ENCODE measurements around the gene MECP2.

Gene MECP2

GRCh38 chrX:153993978-153994377 lies 103.5 kb downstream of the MECP2 start:
- H3K4me1 ChIP-seq (ENCODE audit: control insufficient read depth in 1 of 2, insufficient read depth in 2 of 2, low read length in 2 of 2), result no peaks in the 10 kb centered on the region
- no peak overlapping the region for H3K4me2 ChIP-seq (ENCODE audit: low read length)
- no peak overlapping the region for H4K8ac ChIP-seq (ENCODE audit: low read depth, low read length)
- no peak overlapping the region for H4K91ac ChIP-seq (ENCODE audit: low read depth, low read length)
- H3K79me1 ChIP-seq (ENCODE audit: low read length), result no peaks in the 10 kb centered on the region
- WGBS (ENCODE audit: extremely low coverage, insufficient coverage, insufficient read length), result no CpG with 5 or more reads among the region's 10 CpGs
- H2AK5ac ChIP-seq (ENCODE audit: low read length), result no peak overlapping the region
- no peak overlapping the region for H2BK120ac ChIP-seq (ENCODE audit: insufficient read depth, low read length, poor library complexity)
- H3K4me3 ChIP-seq (ENCODE audit: low read depth, low read length), result no peak overlapping the region
- H3K9ac ChIP-seq (ENCODE audit: low read length), result no peak overlapping the region
- H3K79me2 ChIP-seq (ENCODE audit: control insufficient read depth, insufficient read depth, low read length, poor library complexity), result no peaks in the 10 kb centered on the region
- no peak overlapping the region for H2AFZ ChIP-seq (ENCODE audit: insufficient read depth, low read length, poor library complexity)
- no peak overlapping the region for H3K18ac ChIP-seq (ENCODE audit: low read length)
- no peak overlapping the region for H3K27ac ChIP-seq (ENCODE audit: low read depth, low read length)
- H2BK12ac ChIP-seq (ENCODE audit: low read length), result no peak overlapping the region
- H3K14ac ChIP-seq (ENCODE audit: low read length), result no peak overlapping the region
- no peak overlapping the region for H4K12ac ChIP-seq (ENCODE audit: low read depth, low read length)
- H2BK5ac ChIP-seq (ENCODE audit: low read depth, low read length, poor library complexity), result no peak overlapping the region
- H3K36me3 ChIP-seq (ENCODE audit: control insufficient read depth in 1 of 2, insufficient read depth in 2 of 2, low read length in 2 of 2), result no peaks in the 10 kb centered on the region
- H3K9me3 ChIP-seq (ENCODE audit: insufficient read depth, low read depth, low read length), result no peaks in the 10 kb centered on the region
- DNase-seq, result no peak
- H3K4ac ChIP-seq (ENCODE audit: low read depth, low read length), result no peak overlapping the region
- H3K23ac ChIP-seq (ENCODE audit: low read length), result no peak overlapping the region
- no peaks in the 10 kb centered on the region for H3K27me3 ChIP-seq (ENCODE audit: insufficient read depth, low read length)

- Histone ChIP-seq H3K9me3 (ENCODE audit: insufficient read depth, low read depth, low read length) (no peaks in the 10 kb centered on the region), H4K91ac (ENCODE audit: low read depth, low read length) (no peak overlapping the region), H4K12ac (ENCODE audit: low read depth, low read length) (no peak overlapping the region)
Measured at GRCh38 chrX:153993079-153993478, 104.4 kb downstream of the MECP2 start.

GRCh38 chrX:153992180-153992579 lies 105.3 kb downstream of the MECP2 start:
- Histone ChIP-seq H3K4me3 (ENCODE audit: low read depth, low read length) (no peak overlapping the region), H3K9me3 (ENCODE audit: insufficient read depth, low read depth, low read length) (no peaks in the 10 kb centered on the region), H3K4me1 (ENCODE audit: control insufficient read depth in 1 of 2, insufficient read depth in 2 of 2, low read length in 2 of 2) (no peaks in the 10 kb centered on the region), H3K36me3 (ENCODE audit: control insufficient read depth in 1 of 2, insufficient read depth in 2 of 2, low read length in 2 of 2) (no peaks in the 10 kb centered on the region), H3K9ac (ENCODE audit: low read length) (no peak overlapping the region), H3K14ac (ENCODE audit: low read length) (no peak overlapping the region), H4K91ac (ENCODE audit: low read depth, low read length) (no peak overlapping the region), H3K23ac (ENCODE audit: low read length) (no peak overlapping the region), H2BK5ac (ENCODE audit: low read depth, low read length, poor library complexity) (no peak overlapping the region), H4K12ac (ENCODE audit: low read depth, low read length) (no peak overlapping the region), H4K8ac (ENCODE audit: low read depth, low read length) (no peak overlapping the region), H3K18ac (ENCODE audit: low read length) (no peak overlapping the region), H3K4me2 (ENCODE audit: low read length) (no peak overlapping the region), H2AFZ (ENCODE audit: insufficient read depth, low read length, poor library complexity) (no peak overlapping the region), H2AK5ac (ENCODE audit: low read length) (no peak overlapping the region), H2BK120ac (ENCODE audit: insufficient read depth, low read length, poor library complexity) (no peak overlapping the region), H3K4ac (ENCODE audit: low read depth, low read length) (no peak overlapping the region), H2BK12ac (ENCODE audit: low read length) (no peak overlapping the region), H3K79me1 (ENCODE audit: low read length) (no peaks in the 10 kb centered on the region), H3K27ac (ENCODE audit: low read depth, low read length) (no peak overlapping the region), H3K27me3 (ENCODE audit: insufficient read depth, low read length) (no peaks in the 10 kb centered on the region), H3K79me2 (ENCODE audit: control insufficient read depth, insufficient read depth, low read length, poor library complexity) (no peaks in the 10 kb centered on the region)
- no peak for DNase-seq
- WGBS (ENCODE audit: extremely low coverage, insufficient coverage, insufficient read length), result no CpG with 5 or more reads among the region's 8 CpGs

More at GRCh38 chrX:153993079-153993478, 104.4 kb downstream of the MECP2 start:
- no peak overlapping the region for H3K4me2 ChIP-seq (ENCODE audit: low read length)
- H3K27me3 ChIP-seq (ENCODE audit: insufficient read depth, low read length), result no peaks in the 10 kb centered on the region
- no peak overlapping the region for H2BK5ac ChIP-seq (ENCODE audit: low read depth, low read length, poor library complexity)
- no peak overlapping the region for H3K23ac ChIP-seq (ENCODE audit: low read length)
- no peak overlapping the region for H3K4me3 ChIP-seq (ENCODE audit: low read depth, low read length)
- no peaks in the 10 kb centered on the region for H3K79me2 ChIP-seq (ENCODE audit: control insufficient read depth, insufficient read depth, low read length, poor library complexity)
- H3K4ac ChIP-seq (ENCODE audit: low read depth, low read length), result no peak overlapping the region
- no CpG with 5 or more reads among the region's 12 CpGs for WGBS (ENCODE audit: extremely low coverage, insufficient coverage, insufficient read length)
- H3K36me3 ChIP-seq (ENCODE audit: control insufficient read depth in 1 of 2, insufficient read depth in 2 of 2, low read length in 2 of 2), result no peaks in the 10 kb centered on the region
- H2AK5ac ChIP-seq (ENCODE audit: low read length), result no peak overlapping the region
- H2BK120ac ChIP-seq (ENCODE audit: insufficient read depth, low read length, poor library complexity), result no peak overlapping the region
- H3K79me1 ChIP-seq (ENCODE audit: low read length), result no peaks in the 10 kb centered on the region
- no peaks in the 10 kb centered on the region for H3K4me1 ChIP-seq (ENCODE audit: control insufficient read depth in 1 of 2, insufficient read depth in 2 of 2, low read length in 2 of 2)
- no peak for DNase-seq
- H3K27ac ChIP-seq (ENCODE audit: low read depth, low read length), result no peak overlapping the region
- no peak overlapping the region for H3K9ac ChIP-seq (ENCODE audit: low read length)
- H2AFZ ChIP-seq (ENCODE audit: insufficient read depth, low read length, poor library complexity), result no peak overlapping the region
- H2BK12ac ChIP-seq (ENCODE audit: low read length), result no peak overlapping the region
- no peak overlapping the region for H3K18ac ChIP-seq (ENCODE audit: low read length)
- no peak overlapping the region for H3K14ac ChIP-seq (ENCODE audit: low read length)
- H4K8ac ChIP-seq (ENCODE audit: low read depth, low read length), result no peak overlapping the region

DNA sequence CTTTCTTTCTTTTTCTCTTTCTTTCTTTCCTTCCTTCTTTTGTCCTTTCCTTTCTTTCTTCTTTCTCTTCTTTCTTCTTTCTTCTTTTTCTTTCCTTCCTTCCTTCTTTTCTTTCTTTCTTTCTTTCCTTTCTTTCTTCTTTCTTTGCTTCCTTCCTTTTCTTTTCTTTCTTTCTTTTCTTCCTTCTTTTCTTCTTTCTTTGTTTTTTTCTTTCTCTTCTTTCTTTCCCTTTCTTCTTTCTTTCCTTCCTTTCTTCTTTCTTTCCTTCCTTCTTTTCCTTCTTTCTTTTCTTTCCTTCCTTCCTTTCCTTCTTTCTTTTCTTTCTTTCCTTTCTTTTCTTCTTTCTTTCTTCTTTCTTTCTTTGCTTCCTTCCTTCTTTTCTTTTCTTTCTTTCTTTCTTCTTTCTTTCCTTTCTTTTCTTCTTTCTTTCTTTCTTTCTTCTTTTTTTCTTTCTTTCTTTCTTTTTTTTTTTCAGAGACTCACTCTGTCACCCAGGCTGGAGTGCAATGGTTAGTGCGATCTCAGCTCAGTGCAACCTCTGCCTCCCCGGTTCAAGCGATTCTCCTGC lies 106.4 kb downstream of the MECP2 start:
- H2BK5ac ChIP-seq (ENCODE audit: low read depth, low read length, poor library complexity), result no peak overlapping the region
- no peak overlapping the region for H3K4ac ChIP-seq (ENCODE audit: low read depth, low read length)
- no peaks in the 10 kb centered on the region for H3K27me3 ChIP-seq (ENCODE audit: insufficient read depth, low read length)
- no peak overlapping the region for H3K18ac ChIP-seq (ENCODE audit: low read length)
- no peak overlapping the region for H2BK12ac ChIP-seq (ENCODE audit: low read length)
- H3K4me1 ChIP-seq (ENCODE audit: control insufficient read depth in 1 of 2, insufficient read depth in 2 of 2, low read length in 2 of 2), result no peaks in the 10 kb centered on the region
- no peak overlapping the region for H3K4me2 ChIP-seq (ENCODE audit: low read length)
- H2BK120ac ChIP-seq (ENCODE audit: insufficient read depth, low read length, poor library complexity), result no peak overlapping the region
- H2AK5ac ChIP-seq (ENCODE audit: low read length), result no peak overlapping the region
- no peak overlapping the region for H3K4me3 ChIP-seq (ENCODE audit: low read depth, low read length)
- H3K23ac ChIP-seq (ENCODE audit: low read length), result no peak overlapping the region
- H4K12ac ChIP-seq (ENCODE audit: low read depth, low read length), result no peak overlapping the region
- no peak overlapping the region for H2AFZ ChIP-seq (ENCODE audit: insufficient read depth, low read length, poor library complexity)
- H4K8ac ChIP-seq (ENCODE audit: low read depth, low read length), result no peak overlapping the region
- H3K79me1 ChIP-seq (ENCODE audit: low read length), result no peaks in the 10 kb centered on the region
- H3K36me3 ChIP-seq (ENCODE audit: control insufficient read depth in 1 of 2, insufficient read depth in 2 of 2, low read length in 2 of 2), result no peaks in the 10 kb centered on the region
- H3K14ac ChIP-seq (ENCODE audit: low read length), result no peak overlapping the region
- no peak for DNase-seq
- H3K9ac ChIP-seq (ENCODE audit: low read length), result no peak overlapping the region
- no peak overlapping the region for H3K27ac ChIP-seq (ENCODE audit: low read depth, low read length)
- H3K79me2 ChIP-seq (ENCODE audit: control insufficient read depth, insufficient read depth, low read length, poor library complexity), result no peaks in the 10 kb centered on the region
- WGBS (ENCODE audit: extremely low coverage, insufficient coverage, insufficient read length), result no CpG with 5 or more reads among the region's 3 CpGs
- H4K91ac ChIP-seq (ENCODE audit: low read depth, low read length), result no peak overlapping the region
- H3K9me3 ChIP-seq (ENCODE audit: insufficient read depth, low read depth, low read length), result no peaks in the 10 kb centered on the region
